GM19099 (cell line): ENCODE data around the gene SLC7A10.

Source experiments
- POLR2A ChIP-seq: IDR thresholded peaks from 3 replicates; pipeline ENCODE4 v1.6.1; 2011; ENCODE audit warnings: low read depth; ENCODE audit not compliant: insufficient read length; ENCODE audit errors: extremely low read depth

SLC7A10 gene

DNA sequence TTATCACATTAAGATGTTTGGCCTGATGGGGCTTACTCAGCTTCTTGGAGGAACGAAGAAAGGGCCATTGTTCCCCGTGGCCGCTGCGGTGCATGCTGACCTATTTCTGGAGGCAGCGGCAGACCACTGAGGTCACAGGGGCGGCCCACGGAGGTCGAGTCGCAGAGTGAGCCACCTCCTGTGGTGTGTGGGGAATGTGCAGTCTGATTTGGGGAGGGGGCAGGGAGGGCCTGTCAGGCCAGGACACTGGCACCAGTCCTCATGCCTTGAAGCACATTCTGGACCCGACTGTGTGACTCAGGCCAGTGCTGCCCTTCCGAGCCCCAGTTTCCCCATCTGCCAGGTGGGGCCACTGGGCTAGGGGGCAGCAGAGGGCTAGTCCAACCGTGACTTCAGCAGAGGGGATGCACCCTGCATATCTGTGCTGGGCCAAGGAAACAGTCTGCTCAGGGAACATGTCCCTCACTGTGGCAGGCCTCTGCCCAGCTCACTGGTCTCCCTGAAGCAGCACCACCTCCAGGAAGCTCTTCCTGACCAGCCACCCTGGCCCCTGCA, 6.3 kb downstream of the SLC7A10 start:
- TF ChIP-seq POLR2A, result no peak

DNA sequence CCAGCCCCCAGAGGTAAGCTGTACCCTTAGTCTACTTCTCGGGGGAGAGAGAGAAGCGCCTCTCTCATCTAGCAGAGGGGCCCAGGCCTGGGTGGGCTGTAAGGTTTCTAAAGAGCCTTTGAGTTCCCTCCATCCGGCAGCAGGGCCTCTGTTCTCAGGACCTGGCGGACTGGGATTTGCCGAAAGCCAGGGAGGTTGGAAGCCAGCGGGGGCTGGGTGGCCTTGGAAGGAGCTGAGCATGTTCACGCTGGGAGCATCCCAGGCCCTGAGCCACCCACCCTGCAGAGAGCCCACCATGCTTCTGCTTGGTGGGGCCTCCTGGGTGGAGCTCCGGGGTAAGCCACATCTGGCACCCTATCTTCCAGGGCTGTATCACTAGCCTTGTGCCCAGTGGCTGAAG, 7.8 kb downstream of the SLC7A10 start:
- no peak for TF ChIP-seq POLR2A

DNA sequence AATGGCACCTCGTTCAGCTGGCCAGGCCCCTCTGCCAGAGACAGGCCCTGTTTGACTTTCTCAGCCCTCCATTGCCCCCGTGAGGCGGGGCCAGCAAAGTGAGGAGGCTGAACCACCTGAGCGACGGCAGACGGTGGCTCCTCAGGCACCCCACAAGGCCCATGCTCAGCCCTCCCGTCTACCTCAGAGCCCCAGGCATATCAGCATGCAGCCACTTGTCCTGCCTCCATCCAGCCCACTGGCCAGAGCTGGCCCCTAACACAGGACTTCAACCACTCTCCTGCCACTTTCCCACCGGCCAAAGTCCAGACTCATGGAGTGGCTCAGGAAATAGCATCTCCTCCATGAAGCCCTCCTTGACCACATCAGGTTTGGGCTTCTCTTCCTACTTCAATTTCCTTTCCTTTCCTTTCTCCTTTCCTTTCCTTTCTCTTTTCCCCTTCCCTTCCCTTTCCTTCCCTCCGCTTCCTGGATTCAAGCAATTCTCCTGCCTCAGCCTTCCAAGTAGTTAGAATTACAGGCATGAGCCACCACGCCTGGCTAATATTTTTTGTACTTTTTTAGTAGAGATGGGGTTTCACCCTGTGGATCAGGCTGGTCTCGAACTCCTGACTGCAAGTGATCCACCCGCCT, 9.3 kb downstream of the SLC7A10 start:
- TF ChIP-seq POLR2A, result no peak

DNA sequence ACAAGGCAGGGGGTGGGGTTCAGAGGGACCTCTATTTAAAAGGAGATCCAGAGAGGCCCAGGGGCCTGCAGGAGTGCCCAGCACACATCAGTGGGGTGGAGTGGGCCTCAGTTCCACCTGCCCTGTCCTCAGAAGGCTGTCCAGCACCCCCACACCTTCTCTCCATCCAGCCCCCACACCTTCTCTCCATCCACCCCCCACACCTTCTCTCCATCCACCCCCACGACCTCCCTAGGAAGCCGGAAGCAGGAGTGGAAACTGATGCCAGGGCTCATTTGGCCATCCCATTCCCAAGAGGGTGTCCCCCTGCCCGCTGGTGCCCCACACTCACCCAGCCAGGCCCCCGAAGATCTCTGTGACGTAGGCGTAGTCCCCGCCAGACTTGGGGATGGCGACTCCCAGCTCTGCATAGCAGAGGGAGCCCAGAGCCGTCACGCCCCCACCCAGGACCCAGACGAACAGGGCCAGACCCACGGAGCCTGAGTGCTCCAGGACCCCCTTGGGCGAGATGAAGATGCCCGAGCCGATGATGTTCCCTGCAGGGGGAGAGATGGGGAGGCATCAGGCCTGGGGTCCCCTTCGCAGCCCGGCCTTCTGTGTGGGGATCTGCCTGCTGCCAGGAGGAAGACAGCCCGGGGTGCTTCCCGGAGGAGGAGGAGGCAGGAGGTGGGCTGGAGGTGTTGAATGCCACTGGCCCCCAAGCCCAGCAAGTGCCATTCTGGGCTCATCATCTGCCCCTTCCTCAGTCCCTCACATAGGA, 10.0 kb downstream of the SLC7A10 start:
- no peak for TF ChIP-seq POLR2A

DNA sequence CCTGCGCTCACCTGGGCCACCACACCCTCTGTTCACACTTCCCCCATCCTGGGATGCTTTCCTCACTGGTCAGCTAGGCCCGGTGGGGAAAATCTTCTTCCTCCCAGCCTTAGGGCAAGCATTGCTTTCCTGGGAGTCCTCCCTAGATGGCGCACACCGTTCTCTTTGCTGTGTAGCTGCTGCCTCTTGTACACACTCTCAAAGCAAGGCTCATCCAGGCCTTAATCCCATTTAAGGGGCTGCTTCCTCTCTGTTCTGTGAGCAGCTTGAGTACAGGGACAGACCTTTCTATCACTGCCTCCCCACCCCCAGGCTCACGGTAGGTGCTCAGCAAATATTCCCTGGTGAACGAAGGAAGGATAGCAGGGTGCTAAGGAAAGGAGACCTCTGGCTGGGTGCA, 11.1 kb downstream of the SLC7A10 start:
- TF ChIP-seq POLR2A, result no peak

DNA sequence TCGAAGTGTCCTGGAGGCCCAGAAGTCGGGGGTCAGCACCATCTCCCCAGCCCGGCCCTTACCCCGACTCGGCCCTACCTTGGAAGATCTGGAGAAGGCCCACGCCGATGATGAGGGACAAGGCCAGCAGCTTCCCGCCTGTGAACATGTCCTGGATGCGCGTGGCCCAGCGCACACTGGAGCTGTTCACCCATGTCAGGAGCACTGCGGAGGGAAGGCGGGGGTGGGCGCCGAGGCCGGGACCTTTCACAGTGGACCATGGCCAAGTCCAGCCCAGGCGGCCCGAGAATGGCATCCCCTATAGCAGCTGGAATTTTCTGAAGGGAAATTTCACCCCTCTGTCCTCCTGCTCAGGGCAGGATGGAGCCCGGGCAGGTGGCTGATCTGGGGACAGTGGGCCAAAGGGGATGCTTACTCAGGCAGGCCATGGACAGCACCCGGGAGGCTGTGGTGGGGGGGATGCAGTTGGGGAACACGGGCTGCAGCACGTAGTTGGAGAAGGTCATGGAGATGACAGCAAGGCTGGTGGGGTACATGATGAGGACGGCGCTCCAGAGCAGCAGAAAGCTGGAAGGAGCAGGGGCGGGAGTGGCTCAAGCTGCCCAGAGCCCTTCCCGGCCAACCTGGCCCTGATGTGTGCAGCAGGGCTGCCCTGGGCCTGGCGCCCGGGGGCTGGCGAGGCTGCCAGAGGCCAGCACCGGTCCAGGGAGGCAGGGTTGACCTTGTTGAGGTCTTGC, 13.0 kb downstream of the SLC7A10 start:
- TF ChIP-seq POLR2A, result no peak

DNA sequence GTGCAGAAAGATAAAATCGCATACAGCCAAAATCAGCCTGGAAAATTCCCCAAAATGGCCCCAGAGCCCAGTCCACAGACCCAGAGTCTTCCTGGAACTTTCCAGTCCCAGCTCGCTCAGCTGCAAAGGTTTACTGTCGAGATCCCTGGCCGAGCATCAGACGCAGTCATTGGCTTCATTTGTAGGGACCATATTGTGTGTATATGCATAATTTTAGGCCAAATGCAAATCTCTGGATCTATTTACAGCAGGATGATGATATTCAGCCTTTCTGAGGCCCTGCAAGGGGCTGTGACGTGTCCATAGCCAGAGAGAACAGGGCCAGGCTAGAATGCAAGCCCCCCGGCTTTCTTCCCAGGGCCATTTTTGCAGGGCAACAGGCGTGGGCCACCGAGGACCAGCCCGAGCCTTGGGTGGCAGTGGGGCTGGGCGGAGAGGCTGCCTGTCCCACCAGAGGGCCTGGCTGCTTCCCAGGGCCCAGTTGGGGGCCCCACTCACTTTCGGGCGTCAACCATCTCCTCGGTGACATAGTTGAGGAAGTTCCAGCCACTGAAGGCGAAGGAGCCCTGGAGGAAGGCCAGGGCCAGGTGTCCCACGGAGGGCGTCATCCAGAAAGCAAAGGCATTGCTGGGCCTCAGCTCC, 13.7 kb downstream of the SLC7A10 start:
- no peak for TF ChIP-seq POLR2A

DNA sequence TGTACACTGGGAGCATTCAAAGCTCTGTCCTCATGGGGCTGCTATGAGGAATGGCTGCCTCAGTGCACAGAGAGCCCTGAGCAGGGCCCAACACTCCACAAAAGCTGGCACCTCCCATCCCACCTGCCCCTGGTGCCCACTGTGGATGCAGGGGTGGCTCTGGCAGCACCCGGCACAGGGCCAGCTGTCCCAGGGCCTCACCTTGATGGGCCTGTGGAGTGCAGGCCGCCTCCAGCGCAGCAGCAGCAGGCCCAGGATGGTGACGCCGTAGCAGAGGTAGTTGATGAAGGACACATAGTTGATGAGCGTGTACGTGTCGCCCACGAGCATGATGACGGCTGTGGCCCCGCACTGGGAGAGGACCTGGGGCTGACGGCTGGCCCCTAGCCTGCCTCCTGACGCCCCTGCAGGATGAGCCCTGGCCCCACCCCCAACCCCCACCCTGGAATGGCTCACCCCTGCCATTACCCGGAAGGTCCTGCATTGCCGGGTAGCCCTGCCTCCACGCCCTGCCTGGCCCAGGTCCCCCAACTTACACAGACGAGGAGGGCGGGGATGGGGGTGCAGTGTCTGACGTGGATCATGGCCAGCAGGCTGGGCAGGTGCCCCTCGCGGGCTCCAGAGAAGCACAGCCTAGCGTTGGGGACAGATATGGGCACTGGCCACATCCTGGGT, 15.2 kb downstream of the SLC7A10 start:
- TF ChIP-seq POLR2A, result no peak

DNA sequence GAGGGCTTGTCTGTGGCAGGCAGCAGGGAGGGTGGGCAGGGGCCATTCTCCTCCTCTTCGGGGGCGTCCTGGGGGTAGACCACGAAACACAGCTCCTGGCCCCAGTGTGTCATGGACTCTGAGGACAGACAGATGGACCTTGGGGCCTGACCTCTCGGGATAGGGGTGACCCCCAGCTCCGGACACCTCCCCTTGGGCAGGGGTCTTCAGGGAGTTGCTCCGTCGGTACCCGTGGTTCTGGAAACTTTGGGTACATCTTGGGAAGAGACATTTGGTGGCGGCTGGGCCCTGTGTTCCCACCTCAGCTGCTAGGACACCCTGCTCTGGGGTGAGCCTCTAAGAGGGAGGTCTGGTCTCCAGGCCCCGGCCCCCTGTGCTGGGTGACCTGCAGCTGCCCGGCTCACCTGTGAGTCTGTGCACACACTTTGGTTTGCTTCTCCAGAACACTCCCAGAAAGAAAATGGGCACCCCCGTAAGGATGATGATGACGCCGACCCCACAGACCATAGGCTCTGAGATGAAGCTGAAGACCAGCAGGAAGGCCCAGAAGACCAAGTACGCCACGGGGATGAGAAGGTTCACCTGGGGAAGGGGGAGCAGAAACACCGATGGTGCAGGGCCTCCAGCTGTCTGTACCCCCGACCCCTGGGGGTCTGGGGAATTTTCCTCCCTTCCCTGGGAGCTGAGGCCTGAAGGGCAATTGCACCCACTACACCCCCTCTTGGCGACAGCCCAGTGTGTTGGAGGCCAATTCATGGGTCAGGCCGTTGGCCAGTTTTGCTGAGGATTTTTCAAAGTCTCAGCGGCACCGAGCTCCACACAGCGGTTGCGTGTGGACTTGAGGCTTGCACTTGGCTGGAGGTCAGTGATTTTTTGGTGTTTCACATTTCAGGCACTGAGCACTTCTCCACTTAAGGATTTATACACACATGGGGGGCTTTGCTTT, 16.5 kb downstream of the SLC7A10 start:
- TF ChIP-seq POLR2A, result no peak

DNA sequence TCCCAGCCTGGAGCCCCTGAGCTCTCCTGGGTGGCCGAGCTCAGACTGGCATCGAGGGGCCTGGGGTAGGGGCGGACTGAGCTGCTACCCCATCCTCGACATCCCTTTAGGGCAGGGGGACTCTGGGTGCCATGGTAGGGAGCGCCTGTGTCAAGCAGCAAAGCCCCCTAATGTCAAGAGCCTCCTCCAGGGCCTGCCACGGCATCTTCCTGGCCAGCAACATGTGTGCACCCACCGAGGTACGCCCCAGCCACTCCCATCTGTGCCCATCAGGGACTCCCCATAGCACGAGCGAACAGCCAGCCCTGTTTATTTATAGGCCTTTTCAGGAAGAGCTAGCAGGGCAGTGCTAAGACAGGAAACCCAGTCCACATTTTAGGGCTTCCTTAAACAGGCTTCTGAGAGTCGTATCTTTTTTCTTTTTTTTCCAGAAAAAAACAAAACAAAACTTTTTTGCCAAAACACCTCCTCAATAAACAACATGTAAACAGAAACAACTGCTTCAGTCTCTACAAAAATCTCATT, 17.2 kb downstream of the SLC7A10 start:
- no peak for TF ChIP-seq POLR2A

DNA sequence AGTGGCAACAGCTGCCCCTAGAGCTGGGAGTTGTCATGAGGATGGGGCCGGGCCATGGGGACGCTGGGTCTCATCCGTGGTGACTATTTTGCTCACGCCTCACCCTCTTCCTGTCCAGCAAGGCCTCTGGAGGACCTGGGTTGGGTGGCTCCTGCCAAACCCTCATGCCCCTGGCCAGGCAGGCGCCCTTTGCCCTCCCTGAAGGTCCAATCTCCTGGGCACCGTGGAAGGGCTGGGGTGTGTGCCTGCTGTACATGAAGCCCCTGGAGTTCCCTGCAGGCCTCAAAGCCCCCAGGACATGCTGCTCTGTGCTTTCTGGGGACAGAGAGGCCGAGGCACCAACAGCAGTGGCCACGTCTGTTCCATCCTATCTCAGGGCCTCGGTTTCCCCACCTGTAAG, 17.7 kb downstream of the SLC7A10 start:
- no peak for TF ChIP-seq POLR2A

DNA sequence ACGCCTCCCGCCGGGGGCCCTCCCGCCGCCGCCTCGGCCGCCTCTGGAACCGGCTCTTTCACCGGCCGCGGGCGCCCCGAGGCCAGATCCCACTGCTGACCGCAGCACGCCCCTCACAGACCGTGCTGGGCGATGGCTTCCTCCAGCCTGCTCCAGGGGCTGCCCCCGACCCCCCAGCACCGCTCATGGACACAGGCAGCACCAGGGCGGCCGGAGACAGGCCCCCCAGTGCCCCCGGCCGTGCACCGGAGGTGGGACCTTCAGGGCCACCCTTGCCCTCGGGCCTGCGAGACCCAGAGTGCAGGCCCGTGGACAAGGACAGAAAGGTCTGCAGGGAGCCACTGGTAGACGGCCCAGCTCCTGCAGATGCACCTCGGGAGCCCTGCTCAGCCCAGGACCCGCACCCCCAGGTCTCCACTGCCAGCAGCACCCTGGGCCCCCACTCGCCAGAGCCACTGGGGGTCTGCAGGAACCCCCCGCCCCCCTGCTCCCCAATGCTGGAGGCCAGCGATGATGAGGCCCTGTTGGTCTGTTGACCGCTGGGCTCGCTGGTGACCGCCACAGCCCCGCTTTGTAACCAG, 18.5 kb downstream of the SLC7A10 start:
- TF ChIP-seq POLR2A, result no peak
